Memory B cell (primary cell): ENCODE measurements around the gene MGAT5.

ENCODE experiments used
- ATAC-seq: fragments of 150-1000 bp; cut with Tn5 transposase; 2 replicates; pipeline ENCODE4 v1.10.0; 2021; ENCODE audit warnings: low read depth, mild to moderate bottlenecking, moderate library complexity
- DNase-seq, 2 donors: peaks; one replicate each; pipeline ENCODE4 v3.0.0; 2022; ENCODE audit warnings: low spot score in 2 of 2
- H3K27ac Mint-ChIP-seq: one replicate; pipeline ENCODE4 v1.8.0; 2022; ENCODE audit warnings: mild to moderate bottlenecking, moderate library complexity, mixed read lengths
- H3K27me3 Mint-ChIP-seq: one replicate; pipeline ENCODE4 v1.8.0; 2022; ENCODE audit warnings: mixed read lengths
- H3K36me3 Mint-ChIP-seq: one replicate; pipeline ENCODE4 v1.8.0; 2022; ENCODE audit warnings: mild to moderate bottlenecking, mixed read lengths
- H3K4me1 Mint-ChIP-seq: one replicate; pipeline ENCODE4 v1.8.0; 2022; ENCODE audit warnings: mixed read lengths
- H3K4me3 Mint-ChIP-seq: one replicate; pipeline ENCODE4 v1.8.0; 2022; ENCODE audit warnings: mild to moderate bottlenecking, moderate library complexity, mixed read lengths
- H3K9me3 Mint-ChIP-seq: one replicate; pipeline ENCODE4 v1.8.0; 2022; ENCODE audit warnings: mixed read lengths

MGAT5 gene

DNA sequence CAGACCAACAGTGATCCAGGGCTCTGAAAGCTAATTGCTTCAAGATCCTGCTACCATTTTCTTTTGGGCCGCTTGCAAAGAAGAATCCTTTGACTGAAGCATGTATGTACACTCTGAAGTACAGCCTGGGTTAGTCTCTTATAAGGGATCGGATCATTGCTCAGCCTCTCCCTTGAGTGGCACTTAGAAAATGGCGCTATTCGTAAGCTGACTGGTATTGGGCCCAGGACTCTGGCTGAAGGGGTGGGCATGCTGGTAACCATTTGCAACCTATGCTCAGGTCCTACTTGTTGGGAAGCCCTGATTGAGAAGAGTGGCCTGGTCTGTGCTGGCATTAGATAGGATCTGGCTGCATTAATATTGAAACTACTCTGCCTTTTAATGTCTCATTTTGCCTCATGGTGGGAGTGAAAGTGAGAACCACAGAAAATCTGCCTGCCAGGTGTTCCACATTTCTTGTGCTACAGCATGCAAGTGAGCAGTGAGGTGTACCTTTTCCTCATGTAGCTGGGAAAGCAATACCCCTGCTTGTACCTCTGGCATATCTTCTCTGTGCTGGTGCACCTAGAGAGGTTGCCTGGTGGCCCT, 661 bp upstream of the MGAT5 start:
- peak; percentile 14 for ATAC-seq
- peak overlapping the region; percentile 86 for H3K27ac Mint-ChIP-seq
- DNase-seq: no peak
- peaks cover 7% of the 10 kb centered on the region for H3K36me3 Mint-ChIP-seq
- no peaks in the 10 kb centered on the region for H3K27me3 Mint-ChIP-seq
- H3K4me3 Mint-ChIP-seq: peak overlapping the region; percentile 9
- no peaks in the 10 kb centered on the region for H3K9me3 Mint-ChIP-seq
- peaks cover 69% of the 10 kb centered on the region for H3K4me1 Mint-ChIP-seq

DNA sequence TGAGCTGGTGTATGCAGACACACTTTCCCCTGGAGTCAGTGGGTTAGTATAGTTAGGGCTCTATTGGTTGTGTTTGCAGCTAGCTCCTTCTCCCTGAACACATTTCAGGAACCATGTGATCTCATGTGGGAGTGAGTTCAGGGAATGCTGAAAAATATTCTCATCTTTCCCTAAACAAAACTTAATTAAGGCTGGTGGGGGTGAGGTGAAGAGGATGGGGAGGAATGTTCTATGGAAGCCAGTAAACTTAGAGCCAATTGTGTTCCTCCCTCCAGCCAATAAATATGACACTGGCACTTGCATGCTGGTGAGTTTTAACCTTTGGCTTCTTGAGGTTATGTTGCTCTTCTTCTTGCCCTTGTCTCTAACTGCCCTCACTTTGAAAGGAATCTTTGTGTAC, 952 bp downstream of the MGAT5 start:
- Mint-ChIP-seq H3K27ac (peak overlapping the region; percentile 86), H3K9me3 (no peaks in the 10 kb centered on the region), H3K27me3 (no peaks in the 10 kb centered on the region), H3K36me3 (peaks cover 13% of the 10 kb centered on the region), H3K4me1 (peaks cover 73% of the 10 kb centered on the region), H3K4me3 (peak overlapping the region; percentile 73)
- no peak for DNase-seq
- no peak for ATAC-seq

DNA sequence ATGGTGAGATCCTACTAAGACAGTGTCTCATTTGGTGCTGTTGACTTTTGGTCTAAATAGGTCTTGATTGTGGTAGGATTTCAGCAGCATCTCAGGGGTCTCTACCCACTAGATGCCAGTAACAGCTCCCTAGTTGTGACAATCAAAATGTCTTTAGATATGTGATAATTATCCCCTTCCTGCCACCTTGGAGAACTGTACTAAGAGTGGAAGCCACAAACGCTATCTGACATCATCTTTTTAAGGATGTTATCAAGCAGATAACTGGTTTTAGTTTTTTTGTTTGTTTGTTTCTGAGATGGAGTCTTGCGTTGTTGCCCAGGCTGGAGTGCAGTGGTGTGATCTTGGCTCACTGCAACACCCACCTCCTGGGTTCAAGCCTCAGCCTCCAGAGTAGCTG, 3.1 kb downstream of the MGAT5 start:
- Mint-ChIP-seq H3K4me1 (peaks cover 73% of the 10 kb centered on the region), H3K36me3 (peaks cover 16% of the 10 kb centered on the region), H3K4me3 (peak overlapping the region; percentile 57), H3K9me3 (no peaks in the 10 kb centered on the region), H3K27me3 (no peaks in the 10 kb centered on the region), H3K27ac (peak overlapping the region; percentile 97)
- DNase-seq (no peak), ATAC-seq (no peak)

DNA sequence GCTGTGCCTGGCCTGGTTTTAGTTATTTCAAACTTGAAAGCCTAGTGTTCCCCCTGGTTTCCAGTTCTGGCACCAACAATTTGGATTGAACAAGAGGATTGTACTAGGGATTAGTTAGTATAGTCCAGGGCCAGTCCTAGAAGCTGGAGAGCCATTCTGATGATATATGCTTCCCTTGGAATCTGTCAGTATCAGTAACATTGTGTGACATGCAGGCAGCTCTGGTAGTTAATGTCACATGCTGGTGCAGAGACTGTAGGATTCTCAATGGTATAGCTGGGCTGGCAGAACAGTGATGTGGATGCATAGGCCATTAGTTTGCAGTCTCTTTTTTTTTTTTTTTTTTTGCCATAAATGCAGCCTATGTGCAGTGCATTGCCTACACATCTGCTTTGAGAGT, 3.6 kb downstream of the MGAT5 start:
- peaks cover 16% of the 10 kb centered on the region for H3K36me3 Mint-ChIP-seq
- peaks cover 70% of the 10 kb centered on the region for H3K4me1 Mint-ChIP-seq
- peak overlapping the region; percentile 97 for H3K27ac Mint-ChIP-seq
- no peaks in the 10 kb centered on the region for H3K27me3 Mint-ChIP-seq
- H3K9me3 Mint-ChIP-seq: no peaks in the 10 kb centered on the region
- peak overlapping the region; percentile 57 for H3K4me3 Mint-ChIP-seq
- DNase-seq (no peak), ATAC-seq (no peak)

DNA sequence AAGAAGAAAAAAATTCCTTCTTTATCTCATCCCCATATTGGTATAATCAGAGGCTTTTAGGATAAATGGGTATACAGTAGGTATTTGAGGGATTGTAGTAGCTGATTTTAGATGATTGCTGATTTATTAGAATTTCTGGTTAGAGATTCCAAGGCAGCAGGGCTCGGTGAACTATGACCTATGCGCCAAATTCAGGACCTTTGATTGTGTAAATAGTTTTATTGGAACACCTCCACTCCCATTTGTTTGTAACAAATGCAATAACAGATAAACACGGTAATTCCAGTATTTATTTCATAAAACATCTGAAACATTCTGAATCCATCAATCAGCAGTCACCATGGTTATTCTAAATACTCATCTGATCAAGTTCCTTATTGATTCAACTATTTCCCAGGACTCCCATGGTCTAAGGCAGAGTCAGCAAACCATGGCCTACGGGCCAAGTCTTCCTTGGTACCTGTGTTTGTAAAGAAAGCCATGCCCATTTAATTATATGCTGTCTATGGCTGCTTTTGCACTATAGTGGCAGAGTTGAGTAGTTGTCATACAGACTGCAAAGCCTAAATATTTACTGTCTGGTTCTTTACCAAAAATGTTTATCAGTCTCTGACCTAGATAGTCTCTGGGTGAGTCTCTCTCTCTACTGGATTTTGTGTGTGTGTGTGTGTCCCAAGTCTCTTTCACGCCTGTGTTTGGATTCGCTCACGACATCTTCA, 4.3 kb downstream of the MGAT5 start:
- Mint-ChIP-seq H3K27me3 (no peaks in the 10 kb centered on the region), H3K27ac (peak overlapping the region; percentile 97), H3K4me1 (peaks cover 72% of the 10 kb centered on the region), H3K9me3 (no peaks in the 10 kb centered on the region), H3K4me3 (peak overlapping the region; percentile 75), H3K36me3 (peaks cover 16% of the 10 kb centered on the region)
- no peak for DNase-seq
- ATAC-seq: no peak

DNA sequence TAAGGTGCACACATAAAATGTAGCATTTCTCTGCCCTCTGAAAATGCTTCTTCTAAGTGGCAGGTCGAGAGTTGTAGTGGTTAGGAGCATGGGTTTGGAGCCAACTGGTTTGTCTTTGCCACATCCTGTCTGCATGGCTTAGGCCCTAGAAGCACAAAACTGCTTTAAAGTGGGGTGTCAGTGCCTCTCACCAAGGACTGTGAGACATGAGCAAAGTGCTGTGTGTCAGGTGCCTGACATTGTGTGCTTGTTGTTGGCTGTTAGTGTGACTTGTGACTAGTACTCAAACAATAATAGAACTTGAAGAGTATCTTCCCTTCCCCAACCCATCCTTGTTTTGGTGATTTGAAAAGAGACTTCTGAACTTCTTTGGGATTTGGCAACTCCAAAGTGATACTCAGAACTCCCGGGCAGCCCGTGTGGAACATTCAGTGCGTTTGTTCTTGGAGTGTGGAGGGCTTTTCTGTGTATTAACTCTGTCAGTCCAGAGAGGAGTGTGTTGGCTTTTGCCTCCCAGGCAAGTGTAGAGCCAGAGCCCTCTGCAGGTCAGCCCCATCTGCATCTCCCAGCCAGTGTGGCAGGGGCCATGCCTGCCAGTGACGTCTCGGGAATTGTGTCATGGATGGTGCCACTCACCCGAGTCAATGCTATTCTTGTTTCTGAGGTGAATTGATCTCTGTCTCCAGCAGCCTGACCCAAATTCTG, 5.0 kb downstream of the MGAT5 start:
- H3K4me3 Mint-ChIP-seq: peak overlapping the region; percentile 75
- no peaks in the 10 kb centered on the region for H3K9me3 Mint-ChIP-seq
- H3K27me3 Mint-ChIP-seq: no peaks in the 10 kb centered on the region
- DNase-seq (no peak), ATAC-seq (peak; percentile 22)
- peaks cover 70% of the 10 kb centered on the region for H3K4me1 Mint-ChIP-seq
- peak overlapping the region; percentile 97 for H3K27ac Mint-ChIP-seq
- peaks cover 16% of the 10 kb centered on the region for H3K36me3 Mint-ChIP-seq

DNA sequence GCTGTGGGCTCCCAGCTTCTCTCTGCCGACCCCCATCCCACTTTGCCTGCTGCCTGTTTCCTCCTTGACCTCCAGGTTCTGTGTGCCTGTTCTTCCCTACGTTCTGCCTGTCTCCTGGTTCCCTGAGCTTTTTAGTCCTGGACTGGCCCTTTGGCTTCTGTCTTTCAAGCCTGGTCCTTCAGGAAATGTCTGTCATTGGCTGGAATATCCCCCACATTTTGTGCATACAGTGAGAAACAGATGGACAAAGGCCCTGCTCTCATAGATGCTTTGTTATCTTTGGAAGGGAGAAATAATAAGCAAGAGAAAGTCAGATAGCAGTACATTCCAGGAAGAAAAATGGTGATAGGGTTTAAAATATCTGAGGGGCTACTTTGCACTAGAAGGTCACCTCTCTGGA, 5.7 kb downstream of the MGAT5 start:
- Mint-ChIP-seq H3K4me3 (peak overlapping the region; percentile 75), H3K27ac (peak overlapping the region; percentile 97)

DNA sequence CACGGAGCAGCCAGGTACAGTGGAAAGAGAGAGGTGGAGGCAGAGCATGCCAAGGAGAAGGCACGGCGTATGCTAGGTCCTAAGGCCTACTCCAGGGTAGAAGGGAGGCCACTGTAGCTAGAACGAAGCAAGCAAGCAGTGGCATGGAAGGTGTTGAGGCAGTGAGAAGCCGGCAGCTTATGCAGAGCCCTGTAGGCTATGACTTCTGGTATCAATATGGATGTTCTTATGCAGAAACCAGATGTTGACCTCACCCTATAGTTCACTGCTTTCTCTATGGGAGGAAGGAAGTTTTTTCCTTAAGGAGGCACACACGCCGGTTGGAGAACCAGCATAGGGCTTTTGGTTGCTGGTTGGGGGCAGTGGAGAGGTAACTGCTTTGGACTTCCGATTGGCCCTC, 6.1 kb downstream of the MGAT5 start:
- no peaks in the 10 kb centered on the region for H3K27me3 Mint-ChIP-seq
- peaks cover 61% of the 10 kb centered on the region for H3K4me1 Mint-ChIP-seq
- ATAC-seq: no peak
- DNase-seq: no peak
- H3K4me3 Mint-ChIP-seq: peak overlapping the region; percentile 32
- H3K36me3 Mint-ChIP-seq: peaks cover 12% of the 10 kb centered on the region
- H3K9me3 Mint-ChIP-seq: no peaks in the 10 kb centered on the region
- peak overlapping the region; percentile 97 for H3K27ac Mint-ChIP-seq

More for the DNA sequence above, 5.7 kb downstream of the MGAT5 start:
- H3K4me1 Mint-ChIP-seq: peaks cover 63% of the 10 kb centered on the region
- ATAC-seq: no peak
- no peak for DNase-seq
- H3K9me3 Mint-ChIP-seq: no peaks in the 10 kb centered on the region
- H3K36me3 Mint-ChIP-seq: peaks cover 15% of the 10 kb centered on the region
- H3K27me3 Mint-ChIP-seq: no peaks in the 10 kb centered on the region

DNA sequence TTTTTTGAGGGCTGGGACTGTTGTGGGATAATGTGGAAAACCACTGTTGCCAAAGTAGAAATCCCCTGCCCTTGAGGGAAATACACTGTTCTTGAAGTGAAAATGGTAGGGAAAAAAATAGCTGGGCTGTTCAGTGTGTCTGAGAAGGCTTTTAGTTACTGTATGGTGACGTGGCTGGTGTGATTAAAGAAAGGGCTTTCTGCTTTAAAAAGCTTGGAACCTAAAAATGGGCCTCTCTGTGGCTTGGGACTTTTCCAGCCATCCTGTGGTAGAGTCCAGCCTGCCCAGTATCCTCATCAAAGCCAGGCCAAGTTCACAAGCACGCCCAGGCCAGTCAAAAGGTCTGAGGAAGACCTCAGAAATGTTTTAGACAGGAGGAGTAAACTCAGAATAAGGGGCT, 6.8 kb downstream of the MGAT5 start:
- Mint-ChIP-seq H3K27ac (peak overlapping the region; percentile 97), H3K4me3 (no peak overlapping the region), H3K27me3 (no peaks in the 10 kb centered on the region), H3K9me3 (no peaks in the 10 kb centered on the region), H3K4me1 (peaks cover 61% of the 10 kb centered on the region), H3K36me3 (peaks cover 13% of the 10 kb centered on the region)
- ATAC-seq: no peak
- no peak for DNase-seq

DNA sequence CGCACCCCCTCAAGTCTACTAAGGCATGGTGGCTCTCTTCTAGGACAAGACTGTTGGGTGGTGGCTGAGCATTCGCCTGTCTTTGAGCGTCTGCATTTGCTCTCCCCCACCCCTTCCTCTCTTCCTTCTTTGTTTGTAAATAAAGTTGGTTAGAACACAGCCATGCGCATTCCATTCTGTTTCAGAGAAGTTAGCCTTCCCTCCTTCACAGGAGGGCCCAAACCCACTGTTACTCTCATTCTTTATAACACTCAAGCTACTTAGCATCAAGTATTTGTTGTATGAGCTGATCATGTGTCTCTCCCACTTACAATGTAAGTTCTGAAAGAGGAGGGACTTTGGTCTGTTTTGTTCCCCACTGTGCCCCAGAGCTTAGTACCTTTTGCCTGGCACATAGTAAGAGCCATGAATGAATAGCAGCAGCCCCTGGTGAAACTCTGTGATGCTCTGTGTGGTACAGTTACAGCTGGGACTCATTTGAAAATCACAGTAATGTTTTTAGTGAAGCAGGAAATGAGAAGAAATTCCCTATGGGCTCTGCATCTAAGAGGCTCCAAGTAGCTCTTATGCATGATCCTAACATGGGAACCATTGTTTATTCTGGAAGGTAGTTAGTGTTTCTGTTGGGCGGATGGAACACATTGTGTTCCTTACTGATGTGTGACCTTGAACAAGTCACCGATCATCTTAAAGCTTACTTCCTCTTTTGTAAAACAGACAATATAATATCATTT, 7.7 kb downstream of the MGAT5 start:
- ATAC-seq: peak; percentile 65
- Mint-ChIP-seq H3K4me1 (peaks cover 60% of the 10 kb centered on the region), H3K4me3 (peak overlapping the region; percentile 42)

DNA sequence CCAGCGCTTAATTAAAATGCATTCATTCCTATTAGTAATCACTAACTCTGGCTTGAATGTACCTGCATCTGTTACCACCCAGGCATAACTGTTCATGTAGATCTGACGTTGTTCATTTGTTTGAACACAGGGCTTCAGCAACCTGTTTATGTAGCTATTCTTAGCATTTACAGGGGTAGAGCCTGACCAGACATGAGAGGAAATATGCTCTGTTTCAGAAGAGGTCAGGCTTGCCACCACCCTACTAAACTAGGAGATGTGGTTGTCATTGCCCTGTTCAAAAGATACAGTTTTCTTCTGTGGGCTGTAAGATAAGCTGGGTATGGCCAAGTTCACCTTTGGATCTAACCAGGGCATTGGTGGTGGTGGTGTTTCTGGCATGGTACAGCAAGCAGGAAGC, 8.8 kb downstream of the MGAT5 start:
- no peak for DNase-seq
- H3K4me3 Mint-ChIP-seq: peak overlapping the region; percentile 81
- peaks cover 13% of the 10 kb centered on the region for H3K36me3 Mint-ChIP-seq
- H3K27ac Mint-ChIP-seq: peak overlapping the region; percentile 97
- no peaks in the 10 kb centered on the region for H3K27me3 Mint-ChIP-seq
- ATAC-seq: peak; percentile 78
- no peaks in the 10 kb centered on the region for H3K9me3 Mint-ChIP-seq
- H3K4me1 Mint-ChIP-seq: peaks cover 66% of the 10 kb centered on the region

More for the DNA sequence above, 7.7 kb downstream of the MGAT5 start:
- Mint-ChIP-seq H3K27ac (peak overlapping the region; percentile 97), H3K27me3 (no peaks in the 10 kb centered on the region), H3K9me3 (no peaks in the 10 kb centered on the region), H3K36me3 (peaks cover 13% of the 10 kb centered on the region)
- no peak for DNase-seq

DNA sequence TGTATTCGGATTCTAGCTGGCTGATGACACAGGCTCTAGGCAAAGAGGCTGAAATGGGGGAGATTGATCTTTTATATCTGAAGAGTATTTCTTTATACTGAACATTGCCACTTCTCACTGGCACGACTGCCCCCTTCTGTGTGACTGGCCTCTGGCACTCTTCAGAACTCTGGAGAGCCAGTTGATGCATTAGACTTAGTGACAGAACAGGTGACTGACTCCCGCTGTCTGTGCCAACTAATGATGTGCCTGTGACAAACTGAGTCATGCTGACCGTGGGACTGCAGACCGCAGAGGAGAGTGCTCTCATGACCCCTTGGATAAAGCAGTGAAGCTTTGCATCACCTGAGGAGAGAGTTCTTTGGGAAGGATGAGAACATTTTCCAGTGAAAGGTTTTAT, 14.4 kb downstream of the MGAT5 start:
- no peaks in the 10 kb centered on the region for H3K9me3 Mint-ChIP-seq
- peaks cover 31% of the 10 kb centered on the region for H3K36me3 Mint-ChIP-seq
- H3K4me3 Mint-ChIP-seq: no peak overlapping the region
- ATAC-seq (peak; percentile 37), DNase-seq (no peak)
- peaks cover 57% of the 10 kb centered on the region for H3K4me1 Mint-ChIP-seq
- no peaks in the 10 kb centered on the region for H3K27me3 Mint-ChIP-seq
- H3K27ac Mint-ChIP-seq: peak overlapping the region; percentile 48

DNA sequence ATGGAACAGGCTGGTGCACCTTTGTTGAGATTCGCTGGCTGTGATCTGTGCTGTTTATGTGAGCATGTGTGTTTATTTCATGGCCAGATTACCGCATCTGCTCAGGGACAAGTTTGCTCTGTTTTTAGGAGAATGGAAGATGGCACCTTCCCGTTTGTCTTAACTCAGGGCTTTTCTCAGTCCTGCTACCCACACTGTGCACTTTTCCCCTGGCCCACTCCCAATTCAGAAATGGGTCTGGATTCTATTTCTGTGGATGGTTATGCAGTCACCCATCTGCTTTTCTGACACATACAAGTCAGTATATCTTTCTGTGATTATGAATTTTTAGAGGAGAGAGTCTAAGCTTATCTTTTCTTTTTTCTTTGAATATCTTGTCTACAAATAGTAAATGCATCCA, 15.4 kb downstream of the MGAT5 start:
- Mint-ChIP-seq H3K9me3 (no peaks in the 10 kb centered on the region), H3K36me3 (peaks cover 34% of the 10 kb centered on the region), H3K4me3 (peak overlapping the region; percentile 17), H3K27me3 (no peaks in the 10 kb centered on the region), H3K4me1 (peaks cover 63% of the 10 kb centered on the region), H3K27ac (peak overlapping the region; percentile 48)
- ATAC-seq (no peak), DNase-seq (no peak)
